ENCODE data around the gene SAE1.

Gene SAE1

GRCh38 chr19:47179653-47180310 is 49.1 kb downstream of the SAE1 start:
- H3K36me3 ChIP-seq: peaks cover 87% of the 10 kb centered on the region
- H3K27ac ChIP-seq: no peak overlapping the region
- H3K9me3 ChIP-seq (ENCODE audit: severe bottlenecking): no peaks in the 10 kb centered on the region
- no peak for DNase-seq
- no peaks in the 10 kb centered on the region for H3K27me3 ChIP-seq (ENCODE audit: insufficient read depth, low read depth, severe bottlenecking)
- H3K4me3 ChIP-seq (ENCODE audit: low read depth, low read length): no peak overlapping the region
- no peak for TF ChIP-seq CTCF (IDR thresholded peaks at IDR 0.05; ENCODE audit: low read depth, low read length)

GRCh38 chr19:47183601-47184000 is 53.0 kb downstream of the SAE1 start:
- Histone ChIP-seq H3K27me3 (ENCODE audit: insufficient read depth, low read depth, severe bottlenecking) (no peaks in the 10 kb centered on the region), H3K36me3 (peaks cover 87% of the 10 kb centered on the region), H3K9me3 (ENCODE audit: severe bottlenecking) (no peaks in the 10 kb centered on the region), H3K4me3 (ENCODE audit: low read depth, low read length) (no peak overlapping the region), H3K27ac (no peak overlapping the region)
- no peak for DNase-seq
- no peak for TF ChIP-seq CTCF (IDR thresholded peaks at IDR 0.05; ENCODE audit: low read depth, low read length)

GRCh38 chr19:47186446-47187334 is 56.1 kb downstream of the SAE1 start:
- H3K36me3 ChIP-seq: peaks cover 96% of the 10 kb centered on the region
- no peak for DNase-seq
- H3K27me3 ChIP-seq (ENCODE audit: insufficient read depth, low read depth, severe bottlenecking): no peaks in the 10 kb centered on the region
- no peak overlapping the region for H3K4me3 ChIP-seq (ENCODE audit: low read depth, low read length)
- no peaks in the 10 kb centered on the region for H3K9me3 ChIP-seq (ENCODE audit: severe bottlenecking)
- H3K27ac ChIP-seq: no peak overlapping the region
- no peak for TF ChIP-seq CTCF (IDR thresholded peaks at IDR 0.05; ENCODE audit: low read depth, low read length)

GRCh38 chr19:47187335-47187655 is 56.7 kb downstream of the SAE1 start:
- Histone ChIP-seq H3K27me3 (ENCODE audit: insufficient read depth, low read depth, severe bottlenecking) (no peaks in the 10 kb centered on the region), H3K36me3 (peaks cover 92% of the 10 kb centered on the region), H3K27ac (no peak overlapping the region), H3K9me3 (ENCODE audit: severe bottlenecking) (no peaks in the 10 kb centered on the region), H3K4me3 (ENCODE audit: low read depth, low read length) (no peak overlapping the region)
- no peak for TF ChIP-seq CTCF (IDR thresholded peaks at IDR 0.05; ENCODE audit: low read depth, low read length)
- DNase-seq: no peak

- Histone ChIP-seq H3K36me3 (peaks cover 90% of the 10 kb centered on the region), H3K9me3 (ENCODE audit: severe bottlenecking) (no peaks in the 10 kb centered on the region), H3K27ac (no peak overlapping the region), H3K4me3 (ENCODE audit: low read depth, low read length) (no peak overlapping the region), H3K27me3 (ENCODE audit: insufficient read depth, low read depth, severe bottlenecking) (no peaks in the 10 kb centered on the region)
- no peak for DNase-seq
- TF ChIP-seq CTCF (IDR thresholded peaks at IDR 0.05; ENCODE audit: low read depth, low read length): no peak
These were observed 57.2 kb downstream of the SAE1 start for GRCh38 chr19:47187797-47188196.

All from WERI-Rb-1 (cell line).